ENCODE results near the gene SRD5A1. TPM values are rescaled to one million over a fixed set of nuclear protein-coding genes. Genes with fewer than 3 reads are reported as not detected.

Gene SRD5A1
- polyA plus RNA-seq, 2 of the 4 experiments (the other 2 are of a cell fraction), result 9.7 to 25.4 TPM

DNA sequence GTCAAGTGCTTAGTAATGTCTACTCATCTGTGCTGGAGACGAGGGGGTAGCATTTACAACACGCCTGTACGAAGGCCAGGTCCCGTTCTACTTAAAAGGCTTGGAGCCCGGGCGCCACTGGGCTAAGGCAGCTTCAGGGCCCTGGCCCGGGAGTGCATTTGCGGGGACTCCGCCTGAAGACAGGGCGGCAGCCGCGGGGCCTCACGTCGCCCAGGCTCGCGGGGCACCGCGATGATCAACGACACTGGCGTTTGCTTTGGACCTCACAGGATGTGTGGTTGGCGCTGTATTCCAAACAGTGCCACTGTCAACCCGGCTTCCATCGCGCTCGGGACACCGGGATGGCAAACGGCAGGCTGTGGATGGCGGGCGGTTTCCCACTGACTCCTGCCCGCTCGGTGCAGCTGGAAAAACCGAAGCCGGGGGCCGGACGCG, 78.9 kb downstream of the SRD5A1 start:
- Histone ChIP-seq H3K4me1 (peaks cover 24% of the 10 kb centered on the region; the same call in 2 of the 3 replicates), H3K9me3 (no peaks in the 10 kb centered on the region), H3K27ac (peak overlapping the region; percentile 90 to 96), H3K4me2 (peak overlapping the region; percentile 89), H3K4me3 (peak overlapping the region; percentile 78)
- ChIA-PET CTCF (no interaction called here), POLR2A (interaction anchor here (0.6 to 2.3 kb wide), 3 partner anchors 11 to 1282 kb away, joined by 3 to 23 read pairs (median 6); partner anchors contain the start of genes NSUN2 and SRD5A1)
- FAIRE-seq, result no peak
- DNase-seq (ENCODE audit: low read depth in 1 of 2, low spot score in 1 of 2), result peak; percentile 49 to 66
- ATAC-seq, result peak; percentile 48 to 73
- WGBS (ENCODE audit: missing lambda C conversion rate), result 1% methylated on average over 13 of the region's 36 CpGs
- TF ChIP-seq ZSCAN20 (CRISPR knock-in tag; IDR thresholded peaks at IDR 0.05) (no peak), HDAC2 (IDR thresholded peaks at IDR 0.05) (0 out of 2 replicates have a peak, but pooled peaks have one; percentile 18), EHF (CRISPR knock-in tag; IDR thresholded peaks at IDR 0.05) (no peak), SMC3 (IDR thresholded peaks at IDR 0.05) (no peak), KDM5A (IDR thresholded peaks at IDR 0.05) (no peak), FOXS1 (CRISPR knock-in tag; IDR thresholded peaks at IDR 0.05) (no peak), POLR2A (IDR thresholded peaks at IDR 0.05; ENCODE audit: low read length) (peak; percentile 16; the same call in 1 of the 2 replicates), JUNB (IDR thresholded peaks at IDR 0.05) (no peak), RFX5 (IDR thresholded peaks at IDR 0.05) (no peak)
- TF ChIP-seq, protein P1, sequence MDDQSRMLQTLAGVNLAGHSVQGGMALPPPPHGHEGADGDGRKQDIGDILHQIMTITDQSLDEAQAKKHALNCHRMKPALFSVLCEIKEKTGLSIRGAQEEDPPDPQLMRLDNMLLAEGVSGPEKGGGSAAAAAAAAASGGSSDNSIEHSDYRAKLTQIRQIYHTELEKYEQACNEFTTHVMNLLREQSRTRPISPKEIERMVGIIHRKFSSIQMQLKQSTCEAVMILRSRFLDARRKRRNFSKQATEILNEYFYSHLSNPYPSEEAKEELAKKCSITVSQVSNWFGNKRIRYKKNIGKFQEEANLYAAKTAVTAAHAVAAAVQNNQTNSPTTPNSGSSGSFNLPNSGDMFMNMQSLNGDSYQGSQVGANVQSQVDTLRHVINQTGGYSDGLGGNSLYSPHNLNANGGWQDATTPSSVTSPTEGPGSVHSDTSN (IDR thresholded peaks at IDR 0.05), result no peak
- TF ChIP-seq, protein P2, sequence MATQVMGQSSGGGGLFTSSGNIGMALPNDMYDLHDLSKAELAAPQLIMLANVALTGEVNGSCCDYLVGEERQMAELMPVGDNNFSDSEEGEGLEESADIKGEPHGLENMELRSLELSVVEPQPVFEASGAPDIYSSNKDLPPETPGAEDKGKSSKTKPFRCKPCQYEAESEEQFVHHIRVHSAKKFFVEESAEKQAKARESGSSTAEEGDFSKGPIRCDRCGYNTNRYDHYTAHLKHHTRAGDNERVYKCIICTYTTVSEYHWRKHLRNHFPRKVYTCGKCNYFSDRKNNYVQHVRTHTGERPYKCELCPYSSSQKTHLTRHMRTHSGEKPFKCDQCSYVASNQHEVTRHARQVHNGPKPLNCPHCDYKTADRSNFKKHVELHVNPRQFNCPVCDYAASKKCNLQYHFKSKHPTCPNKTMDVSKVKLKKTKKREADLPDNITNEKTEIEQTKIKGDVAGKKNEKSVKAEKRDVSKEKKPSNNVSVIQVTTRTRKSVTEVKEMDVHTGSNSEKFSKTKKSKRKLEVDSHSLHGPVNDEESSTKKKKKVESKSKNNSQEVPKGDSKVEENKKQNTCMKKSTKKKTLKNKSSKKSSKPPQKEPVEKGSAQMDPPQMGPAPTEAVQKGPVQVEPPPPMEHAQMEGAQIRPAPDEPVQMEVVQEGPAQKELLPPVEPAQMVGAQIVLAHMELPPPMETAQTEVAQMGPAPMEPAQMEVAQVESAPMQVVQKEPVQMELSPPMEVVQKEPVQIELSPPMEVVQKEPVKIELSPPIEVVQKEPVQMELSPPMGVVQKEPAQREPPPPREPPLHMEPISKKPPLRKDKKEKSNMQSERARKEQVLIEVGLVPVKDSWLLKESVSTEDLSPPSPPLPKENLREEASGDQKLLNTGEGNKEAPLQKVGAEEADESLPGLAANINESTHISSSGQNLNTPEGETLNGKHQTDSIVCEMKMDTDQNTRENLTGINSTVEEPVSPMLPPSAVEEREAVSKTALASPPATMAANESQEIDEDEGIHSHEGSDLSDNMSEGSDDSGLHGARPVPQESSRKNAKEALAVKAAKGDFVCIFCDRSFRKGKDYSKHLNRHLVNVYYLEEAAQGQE (IDR thresholded peaks at IDR 0.05), result 0 out of 2 replicates have a peak, but pooled peaks have one; percentile 25
- TF ChIP-seq, protein P3, sequence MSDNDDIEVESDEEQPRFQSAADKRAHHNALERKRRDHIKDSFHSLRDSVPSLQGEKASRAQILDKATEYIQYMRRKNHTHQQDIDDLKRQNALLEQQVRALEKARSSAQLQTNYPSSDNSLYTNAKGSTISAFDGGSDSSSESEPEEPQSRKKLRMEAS (IDR thresholded peaks at IDR 0.05), result no peak; the same call in 1 of the 2 replicates
- TF ChIP-seq, protein P4, sequence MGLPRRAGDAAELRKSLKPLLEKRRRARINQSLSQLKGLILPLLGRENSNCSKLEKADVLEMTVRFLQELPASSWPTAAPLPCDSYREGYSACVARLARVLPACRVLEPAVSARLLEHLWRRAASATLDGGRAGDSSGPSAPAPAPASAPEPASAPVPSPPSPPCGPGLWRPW (IDR thresholded peaks at IDR 0.05), result no peak

DNA sequence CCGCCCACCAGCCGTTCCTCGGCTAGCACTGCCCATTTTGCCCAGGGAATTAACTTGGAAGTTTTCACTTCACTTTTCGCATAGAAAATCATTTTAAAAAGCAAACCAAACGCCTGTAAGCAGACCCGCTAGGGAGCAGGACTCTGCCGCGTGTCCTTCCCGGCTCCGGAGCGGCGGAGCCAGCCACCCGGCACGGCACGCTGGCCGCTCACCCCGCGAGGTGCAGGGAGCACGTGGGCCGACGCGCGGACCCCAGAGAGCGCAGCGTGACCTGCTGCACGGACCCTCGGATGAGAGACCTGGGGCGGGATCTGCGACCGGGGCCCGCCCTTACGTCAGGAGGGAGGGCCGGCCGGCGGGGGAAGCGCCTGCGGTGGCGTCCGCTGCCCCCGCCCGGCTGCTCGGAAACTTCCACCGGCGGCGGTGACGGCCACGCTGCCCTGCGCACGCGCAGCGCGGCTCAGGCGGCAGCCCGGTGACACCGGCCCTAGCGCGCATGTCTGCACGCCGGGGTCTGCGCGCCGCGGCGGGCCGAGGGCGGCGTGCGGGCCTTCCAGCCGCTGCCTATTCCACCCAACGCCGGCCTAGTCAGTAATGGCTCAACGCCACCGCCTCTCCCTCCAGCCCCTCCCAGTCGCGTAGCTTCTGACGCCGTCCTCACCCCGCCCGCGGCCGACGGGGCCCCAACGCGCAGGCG, 79.5 kb downstream of the SRD5A1 start:
- no peak for FAIRE-seq
- POLR2A ChIA-PET, result interaction anchor here (0.6 to 2.3 kb wide), 8 partner anchors 12 to 1282 kb away, joined by 3 to 23 read pairs (median 3); partner anchors contain the start of genes NSUN2 and SRD5A1
- CTCF ChIA-PET, result no interaction called here
- TF ChIP-seq MAZ (IDR thresholded peaks at IDR 0.05; ENCODE audit: borderline replicate concordance, low read depth, low read length) (no peak), SMC3 (IDR thresholded peaks at IDR 0.05) (no peak), CBX8 (IDR thresholded peaks at IDR 0.05) (no peak), EP300 (IDR thresholded peaks at IDR 0.05) (no peak), BHLHE40 (IDR thresholded peaks at IDR 0.05; ENCODE audit: low read depth, low read length) (no peak), POLR2A (IDR thresholded peaks at IDR 0.05; ENCODE audit: low read length) (peak; percentile 68), RFX5 (IDR thresholded peaks at IDR 0.05) (peak; percentile 55; the same call in 1 of the 2 replicates), EHMT2 (IDR thresholded peaks at IDR 0.05; ENCODE audit: low read depth) (no peak), RNF2 (IDR thresholded peaks at IDR 0.05; ENCODE audit: borderline replicate concordance, low read depth) (no peak), KDM5A (IDR thresholded peaks at IDR 0.05) (peak; percentile 15; the same call in 1 of the 2 replicates)
- TF ChIP-seq, protein P5, sequence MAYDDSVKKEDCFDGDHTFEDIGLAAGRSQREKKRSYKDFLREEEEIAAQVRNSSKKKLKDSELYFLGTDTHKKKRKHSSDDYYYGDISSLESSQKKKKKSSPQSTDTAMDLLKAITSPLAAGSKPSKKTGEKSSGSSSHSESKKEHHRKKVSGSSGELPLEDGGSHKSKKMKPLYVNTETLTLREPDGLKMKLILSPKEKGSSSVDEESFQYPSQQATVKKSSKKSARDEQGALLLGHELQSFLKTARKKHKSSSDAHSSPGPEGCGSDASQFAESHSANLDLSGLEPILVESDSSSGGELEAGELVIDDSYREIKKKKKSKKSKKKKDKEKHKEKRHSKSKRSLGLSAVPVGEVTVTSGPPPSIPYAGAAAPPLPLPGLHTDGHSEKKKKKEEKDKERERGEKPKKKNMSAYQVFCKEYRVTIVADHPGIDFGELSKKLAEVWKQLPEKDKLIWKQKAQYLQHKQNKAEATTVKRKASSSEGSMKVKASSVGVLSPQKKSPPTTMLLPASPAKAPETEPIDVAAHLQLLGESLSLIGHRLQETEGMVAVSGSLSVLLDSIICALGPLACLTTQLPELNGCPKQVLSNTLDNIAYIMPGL (CRISPR knock-in tag; IDR thresholded peaks at IDR 0.05; ENCODE audit: borderline replicate concordance), result no peak
- TF ChIP-seq, protein P2 (IDR thresholded peaks at IDR 0.05), result no peak
- TF ChIP-seq, protein P6, sequence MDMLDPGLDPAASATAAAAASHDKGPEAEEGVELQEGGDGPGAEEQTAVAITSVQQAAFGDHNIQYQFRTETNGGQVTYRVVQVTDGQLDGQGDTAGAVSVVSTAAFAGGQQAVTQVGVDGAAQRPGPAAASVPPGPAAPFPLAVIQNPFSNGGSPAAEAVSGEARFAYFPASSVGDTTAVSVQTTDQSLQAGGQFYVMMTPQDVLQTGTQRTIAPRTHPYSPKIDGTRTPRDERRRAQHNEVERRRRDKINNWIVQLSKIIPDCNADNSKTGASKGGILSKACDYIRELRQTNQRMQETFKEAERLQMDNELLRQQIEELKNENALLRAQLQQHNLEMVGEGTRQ (IDR thresholded peaks at IDR 0.05), result peak; percentile 40; the same call in 1 of the 2 replicates

More for the DNA sequence above, 79.5 kb downstream of the SRD5A1 start:
- peak overlapping the region; percentile 78 for H3K4me3 ChIP-seq
- ATAC-seq, result peak; percentile 72 to 82
- no peaks in the 10 kb centered on the region for H3K9me3 ChIP-seq
- peak overlapping the region; percentile 89 for H3K4me2 ChIP-seq
- WGBS (ENCODE audit: missing lambda C conversion rate), result 1% methylated on average over 30 of the region's 85 CpGs
- peak; percentile 75 to 98 for DNase-seq (ENCODE audit: low read depth in 1 of 2, low spot score in 1 of 2)
- H3K27ac ChIP-seq, result peak overlapping the region; percentile 90 to 96
- peaks cover 25% of the 10 kb centered on the region; the same call in 2 of the 3 replicates for H3K4me1 ChIP-seq

Measured in A549 (cell line).